ES-I3 (cell line): ENCODE measurements around the gene FLVCR1.
"Not testable (repeated sequence)": the region's sequence is repeated elsewhere in the genome, so short reads cannot be mapped to it uniquely, and the experiment has no call there.

Experiments used
- H3K36me3 ChIP-seq: 2 replicates; pipeline ENCODE4 v1.6.1; 2013; ENCODE audit warnings: mild to moderate bottlenecking, low read length, control low read depth, moderate library complexity; ENCODE audit not compliant: insufficient read depth
- H3K4me1 ChIP-seq: 2 replicates; pipeline ENCODE4 v1.6.1; 2013; ENCODE audit warnings: mild to moderate bottlenecking, control low read depth, low read length; ENCODE audit not compliant: insufficient read depth
- H3K9ac ChIP-seq: 2 replicates; pipeline ENCODE4 v1.6.1; 2013; ENCODE audit warnings: low read depth, mild to moderate bottlenecking, low read length, moderate library complexity
- H3K9me3 ChIP-seq: 2 replicates; pipeline ENCODE4 v1.6.1; 2013; ENCODE audit warnings: mild to moderate bottlenecking, low read length, moderate library complexity; ENCODE audit not compliant: control insufficient read depth, insufficient read depth

The FLVCR1 gene

DNA sequence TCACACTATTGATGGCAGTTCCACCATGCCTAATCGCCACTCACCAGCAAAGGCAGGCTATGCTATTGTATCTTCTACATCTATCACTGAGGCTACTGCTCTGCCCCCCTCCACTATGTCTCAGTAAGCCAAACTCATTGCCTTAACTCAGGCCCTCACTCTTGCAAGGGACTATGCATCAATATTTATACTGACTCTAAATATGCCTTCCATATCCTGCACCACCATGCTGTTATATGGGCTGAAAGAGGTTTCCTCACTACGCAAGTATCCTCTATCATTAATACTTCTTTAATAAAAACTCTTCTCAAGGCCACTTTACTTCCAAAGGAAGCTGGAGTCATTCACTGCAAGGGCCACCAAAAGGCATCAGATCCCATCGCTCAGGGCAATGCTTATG, 13.6 kb upstream of the FLVCR1 start:
- not testable (repeated sequence) for H3K9me3 ChIP-seq, H3K9ac ChIP-seq, H3K36me3 ChIP-seq, H3K4me1 ChIP-seq

DNA sequence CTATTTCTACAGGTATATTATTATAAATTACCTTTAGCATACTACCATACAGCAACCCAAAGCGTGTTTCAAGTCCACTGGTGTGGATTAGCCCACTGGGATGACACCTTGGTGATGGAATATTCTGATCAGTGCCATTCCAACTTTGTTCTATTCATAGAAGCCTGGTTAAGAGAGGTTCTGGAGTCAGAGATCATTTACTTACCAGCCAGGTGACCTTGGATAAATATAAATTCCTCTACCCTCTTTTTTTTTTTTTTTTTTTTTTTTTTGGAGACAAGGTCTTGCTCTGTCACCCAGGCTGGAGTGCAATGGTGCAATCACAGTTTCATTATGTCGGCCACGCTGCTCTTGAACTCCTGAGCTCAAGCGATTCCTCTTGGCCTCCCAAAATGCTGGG, 10.5 kb upstream of the FLVCR1 start, which contains the start of gene SPATA45:
Gene SPATA45, minus strand, starts transcription at position 101 of the 400 bp plus-strand sequence. CDS start 11,500 bp downstream, outside the sequence.
- Histone ChIP-seq H3K9me3 (0 out of 2 replicates have a peak, but pooled peaks cover 2% of the 10 kb centered on the region), H3K36me3 (no peaks in the 10 kb centered on the region), H3K4me1 (peaks cover 4% of the 10 kb centered on the region; the same call in 1 of the 2 replicates), H3K9ac (no peak within 1 kb of the TSS)

DNA sequence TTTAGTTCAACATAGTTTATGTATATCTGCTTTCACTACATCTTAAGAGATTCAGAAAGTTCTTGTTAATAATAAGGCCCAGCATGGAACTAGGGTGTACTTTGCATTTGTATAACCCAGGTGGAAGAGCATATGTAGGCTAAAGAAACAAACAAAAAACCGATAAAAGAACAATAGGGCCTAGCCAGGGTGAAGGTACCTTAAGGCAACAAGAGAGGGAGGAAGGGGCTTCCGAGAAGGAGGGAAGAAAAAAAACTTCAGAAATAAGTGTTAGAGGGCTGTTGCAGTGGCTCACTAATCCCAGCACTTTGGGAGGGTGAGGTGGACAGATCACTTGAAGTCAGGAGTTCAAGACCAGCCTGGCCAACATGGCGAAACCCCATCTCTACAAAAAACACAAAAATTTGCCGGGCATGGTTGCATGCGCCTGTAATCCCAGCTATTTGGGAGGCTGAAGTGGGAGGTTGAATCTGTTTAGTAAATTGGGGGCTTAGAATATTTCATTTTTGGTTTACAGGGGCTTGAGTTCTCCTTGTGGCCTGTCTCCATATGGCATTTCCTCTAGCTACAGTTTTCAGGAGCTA, 5.9 kb upstream of the FLVCR1 start:
- H3K4me1 ChIP-seq = peaks cover 7% of the 10 kb centered on the region; the same call in 1 of the 2 replicates

DNA sequence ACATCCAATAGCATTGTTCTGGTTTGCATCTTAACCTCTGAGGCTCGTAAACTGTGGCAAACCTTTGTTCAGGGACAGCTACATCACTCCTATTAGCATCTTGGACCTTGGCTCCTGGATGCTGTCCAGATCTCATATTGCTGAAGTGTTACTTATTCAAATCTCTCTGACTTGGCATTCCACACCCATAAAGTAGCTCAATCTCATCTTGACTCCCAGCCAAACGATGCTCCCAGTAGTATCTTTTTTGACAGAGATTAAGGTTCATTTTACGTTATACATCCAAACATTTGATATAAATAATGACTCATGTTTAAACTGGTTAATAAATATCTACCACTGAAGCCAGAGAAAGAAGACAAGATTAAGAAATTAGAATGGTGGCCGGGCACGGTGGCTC, 4.4 kb upstream of the FLVCR1 start:
- Histone ChIP-seq H3K9ac (no peak overlapping the region), H3K36me3 (no peaks in the 10 kb centered on the region), H3K9me3 (no peaks in the 10 kb centered on the region), H3K4me1 (peaks cover 7% of the 10 kb centered on the region; the same call in 1 of the 2 replicates)

More for the DNA sequence above, 5.9 kb upstream of the FLVCR1 start:
- no peaks in the 10 kb centered on the region for H3K36me3 ChIP-seq
- no peaks in the 10 kb centered on the region for H3K9me3 ChIP-seq
- no peak overlapping the region for H3K9ac ChIP-seq

DNA sequence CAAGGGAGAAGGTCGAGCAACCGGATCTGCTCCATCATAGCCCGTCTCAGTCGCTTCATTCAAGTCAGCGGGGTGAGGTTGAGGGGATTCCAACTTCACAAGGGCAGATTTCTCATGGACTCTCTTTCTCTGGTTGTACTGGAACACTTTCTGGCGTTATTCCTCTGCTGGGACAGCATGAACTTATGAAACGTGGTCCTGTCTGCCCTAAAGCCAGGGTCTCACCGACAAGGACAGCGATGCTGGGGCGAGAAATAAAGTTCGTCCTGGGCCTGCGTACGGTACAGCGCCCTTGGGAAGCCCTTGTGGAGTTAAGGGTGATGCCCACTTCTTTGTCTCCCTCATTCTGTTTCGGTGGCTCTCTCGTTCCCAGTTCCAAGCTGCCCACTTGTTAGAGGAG, 1.3 kb upstream of the FLVCR1 start:
- Histone ChIP-seq H3K36me3 (peaks cover 8% of the 10 kb centered on the region), H3K4me1 (peaks cover 7% of the 10 kb centered on the region; the same call in 1 of the 2 replicates), H3K9ac (peak overlapping the region; percentile 90), H3K9me3 (no peaks in the 10 kb centered on the region)

DNA sequence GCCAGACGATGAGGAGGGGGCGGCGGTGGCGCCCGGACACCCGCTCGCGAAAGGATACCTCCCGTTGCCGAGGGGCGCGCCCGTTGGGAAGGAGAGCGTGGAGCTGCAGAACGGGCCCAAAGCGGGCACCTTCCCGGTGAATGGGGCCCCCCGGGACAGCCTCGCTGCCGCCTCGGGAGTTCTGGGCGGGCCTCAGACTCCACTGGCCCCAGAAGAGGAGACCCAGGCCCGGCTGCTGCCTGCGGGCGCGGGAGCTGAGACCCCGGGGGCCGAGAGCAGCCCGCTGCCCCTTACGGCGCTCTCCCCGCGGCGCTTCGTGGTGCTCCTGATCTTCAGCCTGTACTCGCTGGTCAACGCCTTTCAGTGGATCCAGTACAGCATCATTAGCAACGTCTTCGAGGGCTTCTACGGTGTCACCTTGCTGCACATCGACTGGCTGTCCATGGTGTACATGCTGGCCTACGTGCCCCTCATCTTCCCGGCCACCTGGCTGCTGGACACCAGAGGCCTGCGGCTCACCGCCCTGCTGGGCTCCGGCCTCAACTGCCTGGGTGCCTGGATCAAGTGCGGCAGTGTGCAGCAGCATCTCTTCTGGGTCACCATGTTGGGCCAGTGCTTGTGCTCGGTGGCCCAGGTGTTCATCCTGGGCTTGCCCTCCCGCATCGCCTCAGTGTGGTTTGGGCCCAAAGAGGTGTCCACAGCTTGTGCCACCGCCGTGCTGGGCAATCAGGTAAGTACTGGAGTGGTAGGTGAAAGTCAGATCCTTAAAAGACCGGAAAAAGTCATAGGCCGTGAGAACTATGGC, 588 bp downstream of the FLVCR1 start:
- no peaks in the 10 kb centered on the region for H3K4me1 ChIP-seq
- peaks cover 10% of the 10 kb centered on the region for H3K36me3 ChIP-seq
- 0 out of 2 replicates have a peak, but pooled peaks cover 3% of the 10 kb centered on the region for H3K9me3 ChIP-seq
- peak overlapping the region; percentile 90 for H3K9ac ChIP-seq

DNA sequence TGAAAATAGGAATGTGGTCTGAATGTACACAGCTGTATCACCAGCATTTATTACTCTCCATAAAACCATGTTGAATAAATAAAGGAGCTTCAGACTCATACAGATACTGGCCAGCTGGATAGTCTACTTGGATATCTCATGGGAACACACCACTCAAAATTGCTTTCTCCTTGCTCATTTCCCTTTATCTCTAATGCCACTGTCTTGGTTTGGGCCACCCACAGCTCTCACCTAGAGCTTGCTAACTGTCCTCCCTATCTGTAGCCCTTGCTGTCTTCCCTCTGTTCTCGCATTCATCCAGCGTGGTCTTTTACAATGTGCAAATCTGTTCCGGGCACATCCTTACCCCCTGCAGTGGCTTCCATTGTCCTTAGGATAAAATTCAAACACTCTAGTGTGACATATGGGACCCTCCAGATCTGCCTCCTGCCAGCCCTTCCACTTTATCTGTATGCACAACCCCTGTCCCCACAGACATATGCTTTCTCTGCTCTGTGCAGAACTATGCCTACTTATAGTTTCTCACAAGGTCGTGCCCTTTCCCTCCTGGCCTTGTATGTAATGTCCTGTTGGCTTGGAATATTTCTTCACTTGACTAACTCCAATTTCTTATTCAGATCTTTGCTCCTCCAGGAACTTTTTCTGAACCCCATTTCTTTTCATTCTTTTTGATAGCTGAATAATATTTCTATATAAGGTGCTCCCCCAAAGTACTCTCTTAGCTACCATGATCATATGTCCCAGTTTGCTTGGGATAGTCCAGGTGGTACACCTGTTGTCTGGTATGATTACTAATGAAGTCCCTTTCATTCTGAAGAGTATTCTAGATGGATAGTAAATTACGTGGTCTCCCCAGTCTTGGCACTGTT, 2.9 kb downstream of the FLVCR1 start:
- no peaks in the 10 kb centered on the region for H3K4me1 ChIP-seq
- H3K9ac ChIP-seq = peak overlapping the region; percentile 90; the same call in 1 of the 2 replicates
- H3K36me3 ChIP-seq = peaks cover 22% of the 10 kb centered on the region

DNA sequence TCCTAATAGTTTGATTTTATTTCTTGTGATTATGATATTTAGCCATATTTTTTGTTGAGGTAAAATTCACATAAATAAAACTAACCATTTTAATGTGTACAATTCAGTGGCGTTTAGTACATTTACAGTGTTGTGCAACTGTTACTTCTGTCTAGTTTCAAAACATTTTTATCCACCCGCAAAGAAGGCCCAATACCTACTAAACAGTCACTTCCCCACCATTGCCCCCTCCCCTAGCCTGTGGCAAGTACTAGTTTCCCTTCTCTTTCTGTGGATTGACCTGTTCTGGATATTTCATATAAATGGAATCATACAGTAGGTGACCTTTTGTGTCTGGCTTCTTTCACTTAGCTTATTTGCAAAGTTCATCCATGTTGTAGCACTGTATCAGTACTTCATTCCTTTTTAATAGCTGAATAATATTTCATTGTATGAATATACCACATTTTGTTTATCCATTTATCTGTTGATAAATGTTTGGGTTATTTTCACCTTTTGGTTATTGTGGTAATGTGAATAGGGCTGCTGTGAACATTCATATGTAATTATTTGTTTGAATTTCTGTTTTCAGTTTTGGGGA, 4.1 kb downstream of the FLVCR1 start:
- peaks cover 24% of the 10 kb centered on the region for H3K36me3 ChIP-seq
- 0 out of 2 replicates have a peak, but pooled peaks cover 3% of the 10 kb centered on the region for H3K9me3 ChIP-seq
- no peaks in the 10 kb centered on the region for H3K4me1 ChIP-seq
- H3K9ac ChIP-seq = peak overlapping the region; percentile 60; the same call in 1 of the 2 replicates

More for the DNA sequence above, 2.9 kb downstream of the FLVCR1 start:
- H3K9me3 ChIP-seq = 0 out of 2 replicates have a peak, but pooled peaks cover 3% of the 10 kb centered on the region

DNA sequence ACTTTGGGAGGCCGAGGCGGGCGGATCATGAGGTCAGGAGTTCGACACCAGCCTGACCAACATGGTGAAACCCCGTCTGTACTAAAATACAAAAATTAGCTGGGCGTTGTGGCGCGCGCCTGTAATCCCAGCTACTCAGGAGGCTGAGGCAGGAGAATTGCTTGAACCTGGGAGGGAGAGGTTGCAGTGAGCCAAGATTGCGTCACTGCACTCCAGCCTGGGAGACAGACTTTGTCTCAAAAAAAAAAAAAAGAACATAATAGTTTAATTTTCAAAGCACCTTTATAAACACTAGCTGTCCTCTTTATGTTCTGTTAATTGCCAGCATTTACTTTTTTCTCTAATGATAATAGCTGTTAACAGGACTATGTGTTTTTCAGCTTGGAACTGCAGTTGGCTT, 5.3 kb downstream of the FLVCR1 start:
- not testable (repeated sequence) for H3K4me1 ChIP-seq, H3K9me3 ChIP-seq
- Histone ChIP-seq H3K36me3 (peaks cover 25% of the 10 kb centered on the region), H3K9ac (peak overlapping the region; percentile 3; the same call in 1 of the 2 replicates)

DNA sequence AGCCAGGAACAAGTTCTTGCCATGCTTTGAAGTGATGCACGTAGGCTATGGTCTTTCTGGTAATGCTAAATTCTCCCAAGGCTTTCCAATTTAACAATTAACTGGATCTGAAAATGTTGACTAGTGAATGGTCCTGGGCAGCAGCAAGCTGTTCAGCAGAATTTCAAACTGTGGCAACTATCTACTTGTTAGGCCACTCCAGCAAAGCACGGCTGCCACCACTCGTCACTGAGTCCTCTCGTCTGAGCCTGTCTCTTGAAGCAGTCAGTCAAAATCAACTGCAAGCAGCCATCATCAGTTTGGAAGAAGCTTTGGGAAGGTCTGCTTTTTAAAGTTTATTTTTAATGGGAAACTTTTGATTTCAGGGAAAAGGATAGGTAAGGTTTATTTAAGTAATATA, 6.1 kb downstream of the FLVCR1 start:
- Histone ChIP-seq H3K36me3 (peaks cover 26% of the 10 kb centered on the region), H3K9me3 (0 out of 2 replicates have a peak, but pooled peaks cover 3% of the 10 kb centered on the region), H3K4me1 (no peaks in the 10 kb centered on the region), H3K9ac (peak overlapping the region; percentile 3; the same call in 1 of the 2 replicates)

DNA sequence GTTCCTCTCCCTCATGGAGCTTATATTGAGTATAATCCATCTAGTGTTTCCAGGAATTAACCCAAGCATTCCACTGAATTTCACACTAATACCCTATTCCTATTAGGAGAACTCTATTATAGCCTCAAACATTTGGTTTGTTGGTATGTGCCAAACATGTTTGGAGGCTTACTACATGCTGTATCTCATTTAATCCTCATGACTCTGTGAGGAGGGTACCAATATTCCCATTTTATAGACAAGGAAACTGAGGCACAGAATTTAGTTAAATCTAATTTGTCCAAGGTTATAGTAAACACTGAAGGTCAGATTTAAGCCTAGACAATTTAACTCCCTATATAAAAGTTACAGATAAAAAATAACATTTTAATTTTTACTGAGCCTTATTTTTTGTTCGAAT, 9.1 kb downstream of the FLVCR1 start:
- Histone ChIP-seq H3K9ac (no peak overlapping the region), H3K4me1 (no peaks in the 10 kb centered on the region), H3K36me3 (peaks cover 31% of the 10 kb centered on the region), H3K9me3 (0 out of 2 replicates have a peak, but pooled peaks cover 1% of the 10 kb centered on the region)

DNA sequence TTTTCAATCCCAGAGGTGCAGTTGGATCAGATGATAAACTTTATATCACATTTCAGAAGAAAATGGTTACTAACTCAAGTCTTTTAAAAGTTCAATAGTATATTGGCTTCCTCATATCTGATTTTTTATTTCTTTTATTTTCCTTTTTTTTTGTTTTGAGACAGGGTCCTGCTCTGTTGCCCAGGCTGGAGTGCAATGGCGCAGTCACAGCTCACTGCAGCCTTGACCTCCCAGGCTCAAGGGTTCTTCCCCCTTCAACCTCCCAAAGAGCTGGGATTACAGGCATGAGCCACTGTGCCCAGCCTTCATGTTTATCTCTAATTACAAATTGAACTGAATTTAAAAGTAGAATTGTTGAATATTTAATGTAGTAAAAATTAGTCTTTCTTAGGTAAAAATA, 13.9 kb downstream of the FLVCR1 start:
- H3K9me3 ChIP-seq = no peaks in the 10 kb centered on the region
- no peaks in the 10 kb centered on the region; the same call in 1 of the 2 replicates for H3K4me1 ChIP-seq
- no peak overlapping the region for H3K9ac ChIP-seq
- peaks cover 44% of the 10 kb centered on the region for H3K36me3 ChIP-seq

DNA sequence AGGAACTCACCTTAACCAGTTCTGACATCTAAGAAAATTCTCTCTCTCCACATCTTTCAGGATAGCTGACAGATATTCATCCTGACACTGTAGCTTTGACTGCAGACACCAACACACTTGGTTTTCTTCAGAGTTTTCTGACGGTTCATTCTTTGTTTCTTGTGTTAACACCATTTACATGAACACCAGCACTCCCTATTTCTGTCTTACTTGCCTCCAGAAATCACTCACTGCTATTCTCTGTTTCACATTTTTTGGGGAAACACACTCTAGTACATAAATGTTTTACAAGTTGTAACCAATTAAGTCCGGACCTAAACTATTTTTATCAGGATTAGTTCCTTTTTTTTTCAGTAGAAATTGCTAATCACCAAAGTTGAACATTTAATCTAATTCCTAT, 15.4 kb downstream of the FLVCR1 start:
- H3K4me1 ChIP-seq = no peaks in the 10 kb centered on the region; the same call in 1 of the 2 replicates
- peaks cover 46% of the 10 kb centered on the region for H3K36me3 ChIP-seq
- no peak overlapping the region for H3K9ac ChIP-seq
- H3K9me3 ChIP-seq = no peaks in the 10 kb centered on the region

DNA sequence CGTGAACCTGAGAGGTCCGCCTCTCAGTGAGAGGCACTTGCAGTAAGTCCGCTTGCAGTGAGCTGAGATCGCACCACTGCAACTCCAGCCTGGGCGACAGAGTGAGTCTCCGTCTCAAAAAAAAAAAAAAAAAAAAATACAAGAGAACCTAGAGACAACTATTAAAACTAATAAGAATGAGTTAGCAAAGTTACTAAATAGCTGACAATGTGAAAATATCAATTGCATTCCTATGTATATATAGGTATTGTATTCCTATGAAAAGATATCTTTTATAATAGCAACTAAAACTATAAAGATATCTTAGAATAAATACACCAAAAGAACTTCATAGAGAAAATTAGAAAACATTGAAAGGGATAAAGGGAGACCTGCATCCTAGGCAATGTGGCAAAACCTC, 20.3 kb downstream of the FLVCR1 start:
- peaks cover 29% of the 10 kb centered on the region for H3K36me3 ChIP-seq
- H3K9me3 ChIP-seq = no peaks in the 10 kb centered on the region
- peaks cover 7% of the 10 kb centered on the region; the same call in 1 of the 2 replicates for H3K4me1 ChIP-seq
- no peak overlapping the region for H3K9ac ChIP-seq
